B cell (primary cell): Measurements from ENCODE around the gene NRG2. TPM values are rescaled to one million over a fixed set of nuclear protein-coding genes. Genes with fewer than 3 reads are reported as not detected.

ENCODE experiments used
- ATAC-seq: fragments of 200-7000 bp; cut with Tn5 transposase; one replicate; pipeline ENCODE4 v1.10.0; 2021; ENCODE audit warnings: low read depth, mild to moderate bottlenecking, moderate number of reproducible peaks, moderate library complexity
- CTCF ChIA-PET: fragments of 350-600 bp; sonication (Branson Sonifier 250); formaldehyde crosslinking; loops from one replicate; lab custom pipeline; 2021; ENCODE audit warnings: antibody characterized with exemption, inconsistent platforms; lab: Charles Lee
- POLR2A ChIA-PET: fragments of 350-600 bp; sonication (Branson Sonifier 250); formaldehyde crosslinking; loops from one replicate; lab custom pipeline; 2021; ENCODE audit warnings: antibody characterized with exemption; lab: Charles Lee
- DNase-seq: peaks from one replicate; pipeline ENCODE4 v3.0.0; 2013
- H2AFZ ChIP-seq: 2 replicates; pipeline ENCODE4 v1.6.1; 2012; ENCODE audit warnings: mild to moderate bottlenecking, low read depth, low read length; ENCODE audit not compliant: insufficient read depth, poor library complexity, severe bottlenecking
- H3K27ac ChIP-seq, 2 donors: 1 replicate in 1 of 2; 2 replicates in 1 of 2; pipeline ENCODE4 v1.5.1; 2012 to 2013; ENCODE audit warnings: low read length in 2 of 2, mild to moderate bottlenecking in 2 of 2, moderate library complexity in 1 of 2
- H3K27me3 ChIP-seq, 4 experiments: fragments of 200-600 bp in 1 of 4; sonication (generic) in 1 of 4; replicated peaks in 1 of 4; 1 replicate in 2 of 4; 2 replicates in 2 of 4; pipeline versions ENCODE4 v1.6.1 to v1.7.0; 2013 to 2016; ENCODE audit warnings: low read length in 3 of 4, mild to moderate bottlenecking in 2 of 4, mixed read lengths in 1 of 4, moderate library complexity in 1 of 4; ENCODE audit not compliant: insufficient read depth in 4 of 4, control insufficient read depth in 3 of 4; ENCODE audit errors: control extremely low read depth in 1 of 4
- H3K36me3 ChIP-seq, 2 experiments: replicated peaks in 1 of 2; 1 replicate in 1 of 2; 2 replicates in 1 of 2; pipeline versions ENCODE4 v1.6.1 to v1.7.1; 2013; ENCODE audit warnings: low read length in 1 of 2; ENCODE audit not compliant: insufficient read depth in 2 of 2, control insufficient read depth in 1 of 2; ENCODE audit errors: control extremely low read depth in 1 of 2, extremely low read depth in 1 of 2
- H3K4me1 ChIP-seq, 2 donors: fragments of 200-600 bp in 1 of 2; sonication (generic) in 1 of 2; 1 replicate in 1 of 2; 2 replicates in 1 of 2; pipeline versions ENCODE4 v1.5.1 to v1.6.1; 2013 to 2017; ENCODE audit warnings: low read length in 2 of 2; ENCODE audit not compliant: control insufficient read depth in 2 of 2, insufficient read depth in 2 of 2
- H3K4me2 ChIP-seq: replicated peaks from 2 replicates; pipeline ENCODE3; 2012; ENCODE audit warnings: mild to moderate bottlenecking, low read depth, low read length; ENCODE audit not compliant: poor library complexity, severe bottlenecking
- H3K4me3 ChIP-seq, 5 experiments: fragments of 200-600 bp in 1 of 5; sonication (generic) in 1 of 5; 1 replicate in 3 of 5; 2 replicates in 2 of 5; pipeline versions ENCODE4 v1.5.1 to v1.7.0; 2011 to 2016; ENCODE audit warnings: low read length in 4 of 5, mild to moderate bottlenecking in 4 of 5, low read depth in 2 of 5, control low read depth in 1 of 5, moderate library complexity in 1 of 5; ENCODE audit not compliant: insufficient read depth in 1 of 5; ENCODE audit errors: control extremely low read depth in 1 of 5, extremely low read depth in 1 of 5
- H3K79me2 ChIP-seq: fragments of 200-600 bp; sonication (generic); one replicate; pipeline ENCODE4 v1.6.0; 2016; ENCODE audit warnings: low read length; ENCODE audit not compliant: control insufficient read depth, insufficient read depth
- H3K9ac ChIP-seq: fragments of 200-600 bp; sonication (generic); 2 replicates; pipeline ENCODE4 v1.6.1; 2017; ENCODE audit warnings: mild to moderate bottlenecking, low read length, moderate library complexity
- H3K9me3 ChIP-seq, 3 donors: one replicate each; pipeline versions ENCODE4 v1.6.1 to v1.7.1; 2013; ENCODE audit warnings: low read length in 2 of 3; ENCODE audit not compliant: control insufficient read depth in 2 of 3, insufficient read depth in 1 of 3; ENCODE audit errors: control extremely low read depth in 1 of 3
- H4K20me1 ChIP-seq: 2 replicates; pipeline ENCODE4 v1.6.0; 2012; ENCODE audit warnings: mild to moderate bottlenecking, low read length; ENCODE audit not compliant: insufficient read depth, control insufficient read depth, poor library complexity, severe bottlenecking
- H3K27ac Mint-ChIP-seq: one replicate; pipeline ENCODE4 v1.8.0; 2021; ENCODE audit warnings: mixed read lengths
- H3K27me3 Mint-ChIP-seq: one replicate; pipeline ENCODE4 v1.8.0; 2021; ENCODE audit warnings: mixed read lengths
- H3K4me1 Mint-ChIP-seq: one replicate; pipeline ENCODE4 v1.8.0; 2021; ENCODE audit warnings: mixed read lengths
- H3K4me3 Mint-ChIP-seq: one replicate; pipeline ENCODE4 v1.8.0; 2021; ENCODE audit warnings: mixed read lengths
- H3K9me3 Mint-ChIP-seq: one replicate; pipeline ENCODE4 v1.8.0; 2022; ENCODE audit warnings: mixed read lengths; ENCODE audit not compliant: insufficient read depth
- CTCF ChIP-seq: fragments of 200-600 bp; IDR thresholded peaks from one replicate; pipeline ENCODE4 v1.8.0; 2022; ENCODE audit warnings: antibody characterized with exemption, mild to moderate bottlenecking
- EZH2 ChIP-seq: IDR thresholded peaks from 2 replicates; pipeline ENCODE4 v1.6.1; 2012; ENCODE audit warnings: borderline replicate concordance, low read depth, mild to moderate bottlenecking, moderate library complexity, low read length; ENCODE audit not compliant: insufficient read depth, poor library complexity, severe bottlenecking
- WGBS: methylation state at CpG from one replicate; pipeline ENCODE4 v1.1.5; 2013; ENCODE audit warnings: missing lambda C conversion rate; ENCODE audit not compliant: insufficient coverage; 5-methylcytosine and 5-hydroxymethylcytosine counted together
- intact Hi-C: fragments of 100-400 bp; cut with micrococcal nuclease; formaldehyde crosslinking; loops from one replicate; pipeline ENCODE4 v1.10.0; 2022
- polyA plus RNA-seq: library from polyadenylated mRNA; depleted of rRNA; stranded (reverse); fragments of >200 nt; gene quantifications from 2 replicates; pipeline ENCODE4 v1.2.3, GENCODE V29; 2012
- total RNA-seq, 2 donors: library from RNA; stranded (reverse); fragments of 120-200 nt in 1 of 2; gene quantifications; 1 replicate in 1 of 2; 2 replicates in 1 of 2; pipeline versions ENCODE4 v1.2.3 to v1.2.4, GENCODE V29; 2013 to 2022

The NRG2 gene
- total and polyA plus RNA-seq, 2 donors (not counting 1 experiment from before 2014, with no cell fraction given): 0.13 to 0.15 TPM

- no peak for DNase-seq
Observed at GRCh38 chr5:139817970-139818369, 225.1 kb downstream of the NRG2 start.

GRCh38 chr5:139817362-139817761 lies 225.7 kb downstream of the NRG2 start:
- H3K9me3 ChIP-seq: peaks cover 0 to 26% (median 7%) of the 10 kb centered on the region in 3 donors
- CTCF ChIA-PET: no interaction called here
- H4K20me1 ChIP-seq: no peaks in the 10 kb centered on the region
- no peak overlapping the region for H3K4me3 ChIP-seq
- ATAC-seq: no peak
- H3K36me3 ChIP-seq: no peaks in the 10 kb centered on the region
- H3K4me1 ChIP-seq: no peaks in the 10 kb centered on the region
- POLR2A ChIA-PET: no interaction called here
- DNase-seq: no peak
- no peak for TF ChIP-seq CTCF
- no peak for TF ChIP-seq EZH2
- no peak overlapping the region for H2AFZ ChIP-seq
- 89% methylated on average over 8 of the region's 8 CpGs for WGBS
- H3K4me3 Mint-ChIP-seq: no peak overlapping the region
- no peak overlapping the region for H3K27ac ChIP-seq
- H3K27me3 ChIP-seq: peaks cover 0 to 8% (median 3%) of the 10 kb centered on the region in 4 experiments
- H3K9me3 Mint-ChIP-seq: peaks cover 3% of the 10 kb centered on the region
- no peak overlapping the region for H3K4me2 ChIP-seq
- H3K79me2 ChIP-seq: no peaks in the 10 kb centered on the region
- H3K9ac ChIP-seq: no peak overlapping the region
- peaks cover 36% of the 10 kb centered on the region for H3K27me3 Mint-ChIP-seq
- H3K27ac Mint-ChIP-seq: no peak overlapping the region
- intact Hi-C loops: no loop called here
- H3K4me1 Mint-ChIP-seq: no peaks in the 10 kb centered on the region

More at GRCh38 chr5:139817970-139818369, 225.1 kb downstream of the NRG2 start:
- H3K4me2 ChIP-seq: no peak overlapping the region
- ATAC-seq: no peak
- H3K27me3 ChIP-seq: peaks cover 0 to 8% (median 3%) of the 10 kb centered on the region in 4 experiments
- CTCF ChIA-PET: no interaction called here
- no peaks in the 10 kb centered on the region for H3K79me2 ChIP-seq
- TF ChIP-seq EZH2: no peak
- no peak for TF ChIP-seq CTCF
- no peak overlapping the region for H3K27ac Mint-ChIP-seq
- intact Hi-C loops: no loop called here
- peaks cover 3% of the 10 kb centered on the region for H3K9me3 Mint-ChIP-seq
- H2AFZ ChIP-seq: no peak overlapping the region
- POLR2A ChIA-PET: no interaction called here
- H3K4me1 ChIP-seq: no peaks in the 10 kb centered on the region
- H3K9me3 ChIP-seq: peaks cover 0 to 23% (median 7%) of the 10 kb centered on the region in 3 donors
- H3K27me3 Mint-ChIP-seq: peaks cover 36% of the 10 kb centered on the region
- no peak overlapping the region for H3K4me3 Mint-ChIP-seq
- no peaks in the 10 kb centered on the region for H3K36me3 ChIP-seq
- WGBS: 80% methylated on average over 1 of the region's 3 CpGs
- no peaks in the 10 kb centered on the region for H3K4me1 Mint-ChIP-seq
- no peak overlapping the region for H3K27ac ChIP-seq
- H3K4me3 ChIP-seq: no peak overlapping the region
- H3K9ac ChIP-seq: no peak overlapping the region
- no peaks in the 10 kb centered on the region for H4K20me1 ChIP-seq
